ENCODE data around the gene ATG9B. TPM values are rescaled to one million over a fixed set of nuclear protein-coding genes. Genes with fewer than 3 reads are reported as not detected.

Gene ATG9B
- total and polyA plus RNA-seq, 9 of the 15 experiments (the other 6 are each of a cell fraction or from before 2014, with no cell fraction given): 0.29 to 8.0 (median 2.1) TPM

GRCh38 chr7:151056283-151056665 lies 32.0 kb upstream of the ATG9B start:
- in situ Hi-C loops (cut with MboI): no loop called here
- H3K9me1 ChIP-seq (ENCODE audit: control insufficient read depth, insufficient read depth, low read length): no peaks in the 10 kb centered on the region
- peaks cover 10% of the 10 kb centered on the region for H4K20me1 ChIP-seq (replicated peaks; ENCODE audit: control insufficient read depth, insufficient read depth, low read length)
- peak; percentile 87 for FAIRE-seq
- peak; percentile 70 to 76 (median 73) for DNase-seq (ENCODE audit: extremely low read depth in 1 of 4, low spot score in 3 of 4)
- no peak overlapping the region for H3K4me3 ChIP-seq
- peak overlapping the region; percentile 74 for H2AFZ ChIP-seq (ENCODE audit: low read depth, low read length)
- 29% methylated on average over 6 of the region's 6 CpGs for WGBS (ENCODE audit: insufficient coverage, low coverage, missing lambda C conversion rate)
- ATAC-seq: peak; percentile 11
- intact Hi-C loops (cut with micrococcal nuclease): no loop called here
- TSS peak; percentile 28 for BruUV-seq (replicated peaks)
- ChIA-PET CTCF (ENCODE audit: low intra/inter-chr PET ratio) (interaction anchor here (0.6 to 2.9 kb wide), 2 partner anchors 27 to 90 kb away, joined by 3 to 14 read pairs; partner anchors contain the start of gene ABCB8), POLR2A (interaction anchor here (1.0 to 1.8 kb wide), 3 partner anchors 14 to 22 kb away, joined by 3 to 4 read pairs (median 4); no protein-coding TSS in a partner anchor)
- H3K9me3 ChIP-seq (replicated peaks; ENCODE audit: control insufficient read depth, insufficient read depth, low read depth, low read length): no peaks in the 10 kb centered on the region
- peak overlapping the region; percentile 27; the same call in 2 of the 3 replicates for H3K27ac ChIP-seq (ENCODE audit: extremely low read depth, low read depth, low read length)
- H3K4me1 ChIP-seq (replicated peaks in 1 of 2; ENCODE audit: control insufficient read depth in 2 of 2, insufficient read depth in 2 of 2, low read length in 2 of 2): peaks cover 43 to 69% of the 10 kb centered on the region in 2 experiments
- H3K36me3 ChIP-seq (ENCODE audit: control insufficient read depth, insufficient read depth, low read length): no peaks in the 10 kb centered on the region; the same call in 2 of the 3 replicates
- peak overlapping the region; percentile 33 to 91; a peak in 2 of 4 replicates for H3K9ac ChIP-seq (ENCODE audit: insufficient read depth in 1 of 2, low read depth in 2 of 2, low read length in 2 of 2)
- no peaks in the 10 kb centered on the region for H3K27me3 ChIP-seq (ENCODE audit: control insufficient read depth in 2 of 2, insufficient read depth in 2 of 2, low read length in 2 of 2)
- H3K79me2 ChIP-seq (ENCODE audit: control insufficient read depth, insufficient read depth, low read length): peaks cover 25% of the 10 kb centered on the region
- H3K4me2 ChIP-seq (ENCODE audit: insufficient read depth, low read length): peak overlapping the region; percentile 90
- peak; percentile 59 for TF ChIP-seq DPF2 (IDR thresholded peaks at IDR 0.05)
- TF ChIP-seq NUFIP1 (IDR thresholded peaks at IDR 0.05; ENCODE audit: partially characterized antibody): no peak
- TF ChIP-seq ARNT (IDR thresholded peaks at IDR 0.05): peak in 1 of 2 experiments; percentile 54; a peak in 1 of 4 replicates
- TF ChIP-seq, protein P1, sequence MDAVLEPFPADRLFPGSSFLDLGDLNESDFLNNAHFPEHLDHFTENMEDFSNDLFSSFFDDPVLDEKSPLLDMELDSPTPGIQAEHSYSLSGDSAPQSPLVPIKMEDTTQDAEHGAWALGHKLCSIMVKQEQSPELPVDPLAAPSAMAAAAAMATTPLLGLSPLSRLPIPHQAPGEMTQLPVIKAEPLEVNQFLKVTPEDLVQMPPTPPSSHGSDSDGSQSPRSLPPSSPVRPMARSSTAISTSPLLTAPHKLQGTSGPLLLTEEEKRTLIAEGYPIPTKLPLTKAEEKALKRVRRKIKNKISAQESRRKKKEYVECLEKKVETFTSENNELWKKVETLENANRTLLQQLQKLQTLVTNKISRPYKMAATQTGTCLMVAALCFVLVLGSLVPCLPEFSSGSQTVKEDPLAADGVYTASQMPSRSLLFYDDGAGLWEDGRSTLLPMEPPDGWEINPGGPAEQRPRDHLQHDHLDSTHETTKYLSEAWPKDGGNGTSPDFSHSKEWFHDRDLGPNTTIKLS (IDR thresholded peaks at IDR 0.05; ENCODE audit: borderline replicate concordance, low read depth): 0 out of 2 replicates have a peak, but pooled peaks have one; percentile 56
- peak; percentile 30; the same call in 1 of the 2 replicates for TF ChIP-seq JUN (IDR thresholded peaks at IDR 0.05; ENCODE audit: borderline replicate concordance, low read depth, low read length)
- no peak for TF ChIP-seq JUN (CRISPR knock-in tag; IDR thresholded peaks at IDR 0.05; ENCODE audit: borderline replicate concordance)
- no peak for TF ChIP-seq NR2C2 (CRISPR knock-in tag; IDR thresholded peaks at IDR 0.05)
- peak; percentile 58; the same call in 1 of the 2 replicates for TF ChIP-seq NR2C2 (tag; IDR thresholded peaks at IDR 0.05)
- TF ChIP-seq, protein P2, sequence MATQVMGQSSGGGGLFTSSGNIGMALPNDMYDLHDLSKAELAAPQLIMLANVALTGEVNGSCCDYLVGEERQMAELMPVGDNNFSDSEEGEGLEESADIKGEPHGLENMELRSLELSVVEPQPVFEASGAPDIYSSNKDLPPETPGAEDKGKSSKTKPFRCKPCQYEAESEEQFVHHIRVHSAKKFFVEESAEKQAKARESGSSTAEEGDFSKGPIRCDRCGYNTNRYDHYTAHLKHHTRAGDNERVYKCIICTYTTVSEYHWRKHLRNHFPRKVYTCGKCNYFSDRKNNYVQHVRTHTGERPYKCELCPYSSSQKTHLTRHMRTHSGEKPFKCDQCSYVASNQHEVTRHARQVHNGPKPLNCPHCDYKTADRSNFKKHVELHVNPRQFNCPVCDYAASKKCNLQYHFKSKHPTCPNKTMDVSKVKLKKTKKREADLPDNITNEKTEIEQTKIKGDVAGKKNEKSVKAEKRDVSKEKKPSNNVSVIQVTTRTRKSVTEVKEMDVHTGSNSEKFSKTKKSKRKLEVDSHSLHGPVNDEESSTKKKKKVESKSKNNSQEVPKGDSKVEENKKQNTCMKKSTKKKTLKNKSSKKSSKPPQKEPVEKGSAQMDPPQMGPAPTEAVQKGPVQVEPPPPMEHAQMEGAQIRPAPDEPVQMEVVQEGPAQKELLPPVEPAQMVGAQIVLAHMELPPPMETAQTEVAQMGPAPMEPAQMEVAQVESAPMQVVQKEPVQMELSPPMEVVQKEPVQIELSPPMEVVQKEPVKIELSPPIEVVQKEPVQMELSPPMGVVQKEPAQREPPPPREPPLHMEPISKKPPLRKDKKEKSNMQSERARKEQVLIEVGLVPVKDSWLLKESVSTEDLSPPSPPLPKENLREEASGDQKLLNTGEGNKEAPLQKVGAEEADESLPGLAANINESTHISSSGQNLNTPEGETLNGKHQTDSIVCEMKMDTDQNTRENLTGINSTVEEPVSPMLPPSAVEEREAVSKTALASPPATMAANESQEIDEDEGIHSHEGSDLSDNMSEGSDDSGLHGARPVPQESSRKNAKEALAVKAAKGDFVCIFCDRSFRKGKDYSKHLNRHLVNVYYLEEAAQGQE (IDR thresholded peaks at IDR 0.05; ENCODE audit: borderline replicate concordance): no peak
- TF ChIP-seq, protein P2 (CRISPR knock-in tag; IDR thresholded peaks at IDR 0.05; ENCODE audit: low read depth): no peak
- TF ChIP-seq, protein P3, sequence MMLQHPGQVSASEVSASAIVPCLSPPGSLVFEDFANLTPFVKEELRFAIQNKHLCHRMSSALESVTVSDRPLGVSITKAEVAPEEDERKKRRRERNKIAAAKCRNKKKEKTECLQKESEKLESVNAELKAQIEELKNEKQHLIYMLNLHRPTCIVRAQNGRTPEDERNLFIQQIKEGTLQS (IDR thresholded peaks at IDR 0.05): peak; percentile 34; the same call in 1 of the 2 replicates
- TF ChIP-seq, protein P3 (CRISPR knock-in tag; conservative IDR thresholded peaks at IDR 0.05): no peak
